GM18519 (cell line): Measurements from ENCODE around the gene FOXF1.

Source experiments
- ATAC-seq: cut with Tn5 transposase; IDR thresholded peaks from one replicate; pipeline ENCODE4 v1.9.1; 2021; ENCODE audit warnings: mild to moderate bottlenecking, moderate library complexity; ENCODE audit not compliant: unreplicated experiment, low FRiP score

The FOXF1 gene

DNA sequence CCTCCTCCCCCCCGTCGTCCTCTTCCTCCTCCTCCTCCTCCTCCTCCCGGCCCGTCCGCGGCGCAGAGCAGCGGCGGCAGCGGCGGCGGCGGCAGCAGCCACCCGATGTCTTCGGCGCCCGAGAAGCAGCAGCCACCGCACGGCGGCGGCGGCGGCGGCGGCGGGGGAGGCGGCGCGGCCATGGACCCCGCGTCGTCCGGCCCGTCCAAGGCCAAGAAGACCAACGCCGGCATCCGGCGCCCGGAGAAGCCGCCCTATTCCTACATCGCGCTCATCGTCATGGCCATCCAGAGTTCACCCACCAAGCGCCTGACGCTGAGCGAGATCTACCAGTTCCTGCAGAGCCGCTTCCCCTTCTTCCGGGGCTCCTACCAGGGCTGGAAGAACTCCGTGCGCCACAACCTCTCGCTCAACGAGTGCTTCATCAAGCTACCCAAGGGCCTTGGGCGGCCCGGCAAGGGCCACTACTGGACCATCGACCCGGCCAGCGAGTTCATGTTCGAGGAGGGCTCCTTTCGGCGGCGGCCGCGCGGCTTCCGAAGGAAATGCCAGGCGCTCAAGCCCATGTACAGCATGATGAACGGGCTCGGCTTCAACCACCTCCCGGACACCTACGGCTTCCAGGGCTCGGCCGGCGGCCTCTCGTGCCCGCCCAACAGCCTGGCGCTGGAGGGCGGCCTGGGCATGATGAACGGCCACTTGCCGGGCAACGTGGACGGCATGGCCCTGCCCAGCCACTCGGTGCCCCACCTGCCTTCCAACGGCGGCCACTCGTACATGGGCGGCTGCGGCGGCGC, at the start of gene FOXF1:
Gene FOXF1 (plus strand): TSS at position 63 of the 797 bp plus-strand sequence. CDS start 43 bp downstream, at position 106.
- no peak for ATAC-seq

DNA sequence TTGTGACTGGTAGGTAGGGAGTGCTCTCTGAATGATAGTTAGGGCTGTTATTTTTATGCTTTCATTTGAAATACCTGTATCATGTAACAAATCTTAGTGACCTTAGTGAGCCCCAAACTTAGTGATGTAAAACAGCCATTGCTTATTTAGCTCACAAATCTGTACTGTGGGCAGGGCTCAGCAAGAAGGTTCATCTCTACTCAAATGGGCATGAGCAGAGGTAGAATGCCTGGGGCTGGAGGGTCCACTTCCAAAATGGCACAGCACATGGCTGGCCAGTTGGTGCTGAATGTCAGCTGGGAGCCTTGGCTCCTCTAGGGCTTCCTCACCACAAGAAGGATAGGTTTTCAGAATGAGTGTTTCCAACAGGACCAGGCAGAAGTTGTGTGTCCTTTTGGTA, 49.3 kb upstream of the FOXF1 start:
- no peak for ATAC-seq

DNA sequence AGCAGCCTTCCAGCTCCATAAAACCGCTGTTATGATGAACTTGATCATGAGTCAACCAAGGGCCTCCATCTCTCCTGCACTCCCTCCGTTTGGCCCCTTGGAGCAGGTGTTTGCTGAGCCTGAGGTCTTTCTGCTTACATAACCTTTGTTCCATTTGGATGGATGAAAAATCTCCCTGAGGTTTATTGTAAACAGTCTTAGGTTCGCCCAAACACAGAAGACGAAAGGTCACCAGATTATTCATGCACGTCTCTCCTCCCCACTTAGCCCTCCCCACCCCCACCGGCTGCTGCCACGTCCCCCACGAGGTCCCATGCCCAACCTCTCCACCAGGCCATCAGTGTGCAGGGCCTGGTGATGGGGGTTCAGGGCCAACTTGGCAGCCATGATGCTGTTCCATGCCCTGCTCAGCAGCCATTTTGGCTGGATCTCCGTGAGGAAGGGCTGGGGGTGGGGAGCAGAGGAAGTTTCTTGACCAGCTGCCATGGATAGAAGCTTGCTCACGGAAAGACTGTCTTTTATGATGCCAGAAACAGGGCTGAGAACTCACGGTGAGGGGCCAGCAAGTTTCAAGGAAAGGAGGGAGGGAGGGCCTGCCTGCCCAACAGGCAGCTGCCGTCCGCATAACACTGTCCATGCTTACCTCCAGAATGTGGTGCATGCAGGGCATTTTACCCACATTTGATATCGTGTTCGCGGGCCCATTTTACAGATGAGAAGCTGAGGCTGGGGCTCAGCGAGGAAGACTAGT, 47.8 kb upstream of the FOXF1 start:
- ATAC-seq = no peak

GRCh38 chr16:86464044-86464443, 46.3 kb upstream of the FOXF1 start:
- no peak for ATAC-seq

- no peak for ATAC-seq
Observed at GRCh38 chr16:86465434-86465833, 44.9 kb upstream of the FOXF1 start.

DNA sequence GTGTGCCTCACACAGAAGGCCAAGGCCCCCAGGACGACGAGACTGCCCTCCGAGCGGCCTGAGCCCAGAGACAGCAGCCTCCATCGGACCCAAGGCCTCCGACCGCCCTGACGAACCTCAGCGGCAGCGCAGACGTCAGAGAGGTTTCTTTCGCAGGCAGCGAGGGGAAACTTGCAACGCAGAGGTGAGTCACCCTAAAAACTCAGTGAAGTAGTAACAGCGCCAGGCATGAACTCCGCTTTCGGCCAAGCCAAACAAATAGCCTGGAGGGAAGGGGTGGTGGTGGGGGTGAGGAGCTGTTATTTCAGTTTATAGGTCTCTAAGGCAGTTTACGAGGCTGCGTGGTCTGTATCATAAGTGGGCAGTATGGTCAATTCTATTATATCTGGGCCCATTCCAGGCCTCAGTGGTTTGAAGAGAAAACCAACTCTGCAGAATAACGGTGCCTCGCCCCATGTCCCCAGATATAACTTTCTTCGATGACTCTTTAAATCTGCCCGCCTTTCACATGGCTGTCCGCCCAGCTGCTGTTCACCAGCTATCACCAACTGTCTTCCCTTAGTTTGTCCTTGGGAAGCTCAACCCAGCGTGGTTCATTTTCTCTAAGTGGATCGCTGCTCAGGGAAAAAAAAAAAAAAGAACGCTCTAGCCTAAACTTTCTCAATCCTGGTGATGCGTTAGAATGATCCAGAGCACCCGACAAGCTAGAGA, 43.5 kb upstream of the FOXF1 start:
- no peak for ATAC-seq

DNA sequence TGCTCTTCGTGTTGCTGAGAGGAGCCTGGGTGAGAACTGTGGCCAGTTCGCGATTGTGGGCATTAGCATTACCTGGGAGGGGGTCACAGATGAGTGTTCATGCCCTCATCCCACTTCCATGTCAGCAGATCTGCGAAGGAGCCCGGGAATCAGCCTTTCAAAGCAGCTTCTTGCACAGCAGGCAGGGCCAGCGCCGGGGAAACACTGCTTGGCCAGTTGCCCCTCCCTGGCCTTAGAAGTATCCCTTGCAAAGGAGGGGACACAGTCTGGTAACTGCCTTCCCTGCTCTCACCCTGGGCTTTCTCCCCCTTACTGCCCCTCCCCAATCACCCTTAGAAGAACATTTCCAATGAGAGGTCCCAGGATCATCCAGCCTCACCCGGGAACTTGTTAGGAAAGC, 42.8 kb upstream of the FOXF1 start:
- no peak for ATAC-seq

- ATAC-seq = no peak
Observed at GRCh38 chr16:86470964-86471363, 39.4 kb upstream of the FOXF1 start.

DNA sequence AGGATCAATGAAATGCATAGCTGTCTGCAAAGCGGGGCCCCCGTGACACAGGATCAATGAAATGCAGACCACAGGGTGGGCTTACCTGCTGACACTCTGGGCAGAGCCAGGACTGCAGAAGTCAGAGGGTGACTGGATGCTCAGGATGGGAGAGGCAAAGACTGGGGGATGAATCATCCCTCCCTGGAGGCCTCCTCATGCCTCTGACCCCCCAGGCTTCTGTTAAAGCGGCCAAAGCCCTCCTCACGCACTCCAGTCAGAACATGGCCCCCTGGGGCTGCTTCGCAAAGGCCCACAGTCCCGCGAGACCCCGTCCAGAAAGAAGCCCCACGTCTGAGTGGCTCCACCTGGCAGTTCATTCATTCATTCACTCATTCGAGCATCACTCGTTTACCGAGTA, 38.4 kb upstream of the FOXF1 start:
- no peak for ATAC-seq

DNA sequence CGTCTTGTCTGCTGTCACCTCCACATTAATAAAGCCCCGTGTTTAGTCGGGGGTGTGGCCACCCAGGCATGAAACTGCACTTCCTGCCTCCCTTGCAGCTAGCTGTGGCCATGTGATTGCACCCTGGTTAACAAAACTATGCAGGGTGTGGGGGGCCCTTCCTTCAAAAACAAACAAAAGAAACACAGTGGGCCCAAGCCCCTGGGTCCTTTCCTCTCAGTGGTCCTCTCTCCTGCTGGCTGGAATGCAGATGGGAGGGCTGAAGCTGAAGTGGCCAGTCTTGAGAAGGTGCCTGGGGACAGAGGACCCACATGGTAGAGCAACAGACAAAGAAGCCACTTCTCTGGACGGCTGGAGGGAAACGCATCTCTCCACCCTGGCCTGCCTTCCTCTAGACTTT, 38.0 kb upstream of the FOXF1 start:
- ATAC-seq = no peak

- ATAC-seq = no peak
Observed at GRCh38 chr16:86476956-86477534, 33.3 kb upstream of the FOXF1 start.

DNA sequence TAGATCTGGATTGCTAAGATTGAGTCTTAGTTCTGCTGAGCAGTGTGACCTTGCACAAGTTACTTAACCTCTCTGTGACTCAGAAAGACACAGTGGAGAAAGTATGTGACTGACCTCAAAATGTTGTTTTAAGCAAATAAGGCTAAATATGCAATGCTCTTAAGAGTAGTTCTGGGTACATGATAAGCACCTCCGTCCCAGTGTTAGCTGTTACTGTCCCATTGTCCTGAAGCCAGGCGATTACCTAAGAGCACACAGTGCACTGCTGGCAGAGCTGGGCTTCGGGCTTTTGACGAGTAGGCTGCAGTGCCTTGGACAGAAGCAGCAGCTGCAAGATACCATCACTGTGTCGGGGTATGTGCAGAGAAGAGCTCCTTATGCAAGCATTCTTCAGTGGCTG, 32.7 kb upstream of the FOXF1 start:
- no peak for ATAC-seq

GRCh38 chr16:86478779-86479178, 31.5 kb upstream of the FOXF1 start:
- no peak for ATAC-seq

- no peak for ATAC-seq
Observed at GRCh38 chr16:86479419-86479818, 30.9 kb upstream of the FOXF1 start.

- ATAC-seq = no peak
Observed at GRCh38 chr16:86480444-86480843, 29.9 kb upstream of the FOXF1 start.

- ATAC-seq = no peak
Observed at GRCh38 chr16:86481607-86482006, 28.7 kb upstream of the FOXF1 start.

- no peak for ATAC-seq
Observed at GRCh38 chr16:86484240-86484639, 26.1 kb upstream of the FOXF1 start.

DNA sequence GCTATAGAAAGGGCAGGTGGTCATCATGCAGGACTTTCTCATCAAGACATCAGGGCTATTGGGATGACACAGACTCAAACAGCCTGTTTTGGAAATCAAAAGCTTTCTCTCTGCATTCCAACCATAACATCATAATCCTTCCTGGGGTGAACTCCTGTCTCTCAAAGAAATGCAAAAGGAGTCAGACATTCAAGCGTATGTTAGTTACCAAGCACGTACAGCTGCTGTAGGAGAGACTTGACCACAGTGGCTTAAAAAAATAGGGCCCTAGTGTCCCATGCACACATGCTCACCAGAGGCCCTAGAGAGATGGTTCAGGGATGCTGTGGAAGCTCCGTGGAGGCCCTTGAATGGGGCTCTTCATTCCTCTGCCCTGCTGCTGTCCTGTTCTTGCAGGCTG, 24.6 kb upstream of the FOXF1 start:
- ATAC-seq = no peak

- no peak for ATAC-seq
Observed at GRCh38 chr16:86490859-86491639, 19.3 kb upstream of the FOXF1 start.

DNA sequence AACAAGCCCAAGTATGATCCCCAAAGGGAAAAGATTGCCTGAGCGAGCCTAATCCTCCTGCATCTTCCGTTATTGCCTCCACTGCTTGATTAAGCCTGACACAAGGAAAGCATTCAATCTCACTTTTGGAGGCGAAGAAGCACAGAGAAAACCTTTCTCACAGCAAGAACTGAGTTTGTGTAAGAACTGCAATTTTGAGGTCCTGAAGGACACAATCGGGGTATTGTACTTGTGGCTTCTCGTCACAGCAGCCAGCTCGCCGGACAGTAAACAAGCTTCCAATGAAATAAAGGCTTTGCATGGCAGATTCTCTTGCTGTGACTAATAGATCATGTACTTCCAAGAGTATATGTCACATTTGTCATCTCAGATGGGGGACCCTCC, 18.7 kb upstream of the FOXF1 start:
- ATAC-seq = no peak
